Liver (tissue), 9 donors: ENCODE data around the gene PHIP. TPM values are rescaled to one million over a fixed set of nuclear protein-coding genes. Genes with fewer than 3 reads are reported as not detected.

Source experiments
- DNase-seq: peaks from one replicate; pipeline ENCODE4 v3.0.0-alpha.2; 2017; ENCODE audit warnings: low spot score
- H3K27ac ChIP-seq, 2 donors: one replicate each; pipeline ENCODE4 v1.7.0; 2013; ENCODE audit warnings: inconsistent platforms in 2 of 2, low read length in 2 of 2, control low read depth in 1 of 2, low read depth in 1 of 2, mild to moderate bottlenecking in 1 of 2
- H3K27me3 ChIP-seq, 4 donors: one replicate each; pipeline versions ENCODE4 v1.6.1 to v1.7.0; 2013; ENCODE audit warnings: low read length in 3 of 4, inconsistent platforms in 1 of 4, mild to moderate bottlenecking in 1 of 4, moderate library complexity in 1 of 4; ENCODE audit not compliant: control insufficient read depth in 4 of 4, insufficient read depth in 4 of 4
- H3K36me3 ChIP-seq, 4 donors: one replicate each; pipeline versions ENCODE4 v1.6.1 to v1.7.0; 2013; ENCODE audit warnings: low read length in 3 of 4, mild to moderate bottlenecking in 3 of 4, low read depth in 1 of 4, moderate library complexity in 1 of 4; ENCODE audit not compliant: control insufficient read depth in 4 of 4, insufficient read depth in 3 of 4
- H3K4me1 ChIP-seq, 4 donors: one replicate each; pipeline versions ENCODE4 v1.6.1 to v1.7.0; 2013; ENCODE audit warnings: low read length in 3 of 4, mild to moderate bottlenecking in 3 of 4, moderate library complexity in 1 of 4; ENCODE audit not compliant: control insufficient read depth in 4 of 4, insufficient read depth in 4 of 4
- H3K4me3 ChIP-seq, 3 donors: one replicate each; pipeline versions ENCODE4 v1.6.1 to v1.7.0; 2013; ENCODE audit warnings: low read length in 3 of 3, control low read depth in 1 of 3, low read depth in 1 of 3, mild to moderate bottlenecking in 1 of 3
- H3K9ac ChIP-seq, 2 donors: one replicate each; pipeline ENCODE4 v1.7.0; 2013; ENCODE audit warnings: low read length in 2 of 2, mild to moderate bottlenecking in 2 of 2, moderate library complexity in 2 of 2, control low read depth in 1 of 2, low read depth in 1 of 2
- H3K9me3 ChIP-seq, 4 donors: one replicate each; pipeline versions ENCODE4 v1.6.1 to v1.7.0; 2013; ENCODE audit warnings: low read length in 3 of 4; ENCODE audit not compliant: control insufficient read depth in 4 of 4
- CTCF ChIP-seq: fragments of 150-350 bp; IDR thresholded peaks from 2 replicates; pipeline ENCODE4 v1.5.1; 2017; ENCODE audit warnings: improper control_type of control experiment, low read depth, low read length; ENCODE audit not compliant: missing input control
- EGR1 ChIP-seq, 2 donors: IDR thresholded peaks; 2 replicates each; pipeline ENCODE4 v1.6.1; 2016 to 2018; ENCODE audit warnings: antibody characterized with exemption in 2 of 2, low read depth in 2 of 2
- FOXA1 ChIP-seq: IDR thresholded peaks from 2 replicates; pipeline ENCODE4 v1.6.1; 2016; ENCODE audit warnings: antibody characterized with exemption
- FOXA2 ChIP-seq: IDR thresholded peaks from 2 replicates; pipeline ENCODE4 v1.6.1; 2016; ENCODE audit warnings: antibody characterized with exemption
- GABPA ChIP-seq, 2 donors: IDR thresholded peaks in 1 of 2; conservative IDR thresholded peaks in 1 of 2; 2 replicates each; pipeline ENCODE4 v1.6.1; 2016; ENCODE audit warnings: antibody characterized with exemption in 2 of 2, mild to moderate bottlenecking in 1 of 2, moderate library complexity in 1 of 2
- HNF4A ChIP-seq, 2 donors: conservative IDR thresholded peaks; 2 replicates each; pipeline ENCODE4 v1.6.1; 2016; ENCODE audit warnings: antibody characterized with exemption in 2 of 2, mild to moderate bottlenecking in 2 of 2
- HNF4G ChIP-seq: IDR thresholded peaks from 2 replicates; pipeline ENCODE4 v1.6.1; 2016; ENCODE audit warnings: antibody characterized with exemption
- JUND ChIP-seq, 2 donors: IDR thresholded peaks; 2 replicates each; pipeline ENCODE4 v1.6.1; 2016; ENCODE audit warnings: antibody characterized with exemption in 2 of 2
- NR2F2 ChIP-seq: IDR thresholded peaks from 2 replicates; pipeline ENCODE4 v1.6.1; 2016; ENCODE audit warnings: antibody characterized with exemption
- RAD21 ChIP-seq, 2 donors: IDR thresholded peaks; 2 replicates each; pipeline ENCODE4 v1.6.1; 2016; ENCODE audit warnings: antibody characterized with exemption in 2 of 2, mild to moderate bottlenecking in 2 of 2
- REST ChIP-seq: IDR thresholded peaks from 2 replicates; pipeline ENCODE4 v1.6.1; 2016; ENCODE audit warnings: antibody characterized with exemption, mild to moderate bottlenecking
- RXRA ChIP-seq, 2 donors: IDR thresholded peaks; 2 replicates each; pipeline ENCODE4 v1.6.1; 2017 to 2018; ENCODE audit warnings: antibody characterized with exemption in 2 of 2, mild to moderate bottlenecking in 1 of 2
- YY1 ChIP-seq: IDR thresholded peaks from 2 replicates; pipeline ENCODE4 v1.6.1; 2016; ENCODE audit warnings: antibody characterized with exemption, mild to moderate bottlenecking
- WGBS: extraction: QIAGEN DNeasy Blood & Tissue Kit; methylation state at CpG from one replicate; pipeline ENCODE4 v1.1.7; 2013; 5-methylcytosine and 5-hydroxymethylcytosine counted together
- polyA plus RNA-seq, 2 donors: library from polyadenylated mRNA; stranded (reverse) in 1 of 2; unstranded in 1 of 2; fragments of 200-250 nt in 1 of 2; fragments of >200 nt in 1 of 2; fragmentation: Nextera tagmentation in 1 of 2; extraction: Ambion mirVana in 1 of 2; gene quantifications; one replicate each; pipeline versions ENCODE4 v1.2.1 to v1.2.3, GENCODE V29; 2013 to 2015
- total RNA-seq, 2 donors: library from RNA; depleted of rRNA; stranded (reverse); fragments of >200 nt; gene quantifications; one replicate each; pipeline ENCODE4 v1.2.3, GENCODE V29; 2014
- TF ChIP-seq, protein P1 (sequence below): IDR thresholded peaks from 2 replicates; pipeline ENCODE4 v1.6.1; 2016; ENCODE audit warnings: antibody characterized with exemption
- TF ChIP-seq, protein P2 (sequence below): IDR thresholded peaks from 2 replicates; pipeline ENCODE4 v1.6.1; 2016; ENCODE audit warnings: antibody characterized with exemption
- TF ChIP-seq, protein P3 (sequence below): IDR thresholded peaks from 2 replicates; pipeline ENCODE4 v1.6.1; 2016; ENCODE audit warnings: antibody characterized with exemption
- donor health status: healthy.
- donor health status: healthy.
- donor health status: healthy.
- donor health status: healthy.
- donor health status: healthy.

Gene PHIP
- total and polyA plus RNA-seq, 4 donors, result 1.6 to 22.4 (median 9.4) TPM

GRCh38 chr6:79005497-79005896 lies 72.6 kb downstream of the PHIP start:
- Histone ChIP-seq H3K27me3 (no peaks in the 10 kb centered on the region), H3K9ac (no peak overlapping the region), H3K4me3 (no peak overlapping the region), H3K9me3 (no peaks in the 10 kb centered on the region), H3K4me1 (no peaks in the 10 kb centered on the region), H3K27ac (no peak overlapping the region), H3K36me3 (peaks cover 2 to 30% (median 12%) of the 10 kb centered on the region in 4 donors)
- TF ChIP-seq HNF4A (conservative IDR thresholded peaks at IDR 0.05), result no peak
- TF ChIP-seq GABPA (IDR thresholded peaks at IDR 0.05 in 1 of 2, conservative IDR thresholded peaks at IDR 0.05 in 1 of 2), result no peak
- no peak for TF ChIP-seq CTCF
- TF ChIP-seq YY1, result no peak
- TF ChIP-seq, protein P1, sequence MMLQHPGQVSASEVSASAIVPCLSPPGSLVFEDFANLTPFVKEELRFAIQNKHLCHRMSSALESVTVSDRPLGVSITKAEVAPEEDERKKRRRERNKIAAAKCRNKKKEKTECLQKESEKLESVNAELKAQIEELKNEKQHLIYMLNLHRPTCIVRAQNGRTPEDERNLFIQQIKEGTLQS, result no peak
- TF ChIP-seq, protein P2, sequence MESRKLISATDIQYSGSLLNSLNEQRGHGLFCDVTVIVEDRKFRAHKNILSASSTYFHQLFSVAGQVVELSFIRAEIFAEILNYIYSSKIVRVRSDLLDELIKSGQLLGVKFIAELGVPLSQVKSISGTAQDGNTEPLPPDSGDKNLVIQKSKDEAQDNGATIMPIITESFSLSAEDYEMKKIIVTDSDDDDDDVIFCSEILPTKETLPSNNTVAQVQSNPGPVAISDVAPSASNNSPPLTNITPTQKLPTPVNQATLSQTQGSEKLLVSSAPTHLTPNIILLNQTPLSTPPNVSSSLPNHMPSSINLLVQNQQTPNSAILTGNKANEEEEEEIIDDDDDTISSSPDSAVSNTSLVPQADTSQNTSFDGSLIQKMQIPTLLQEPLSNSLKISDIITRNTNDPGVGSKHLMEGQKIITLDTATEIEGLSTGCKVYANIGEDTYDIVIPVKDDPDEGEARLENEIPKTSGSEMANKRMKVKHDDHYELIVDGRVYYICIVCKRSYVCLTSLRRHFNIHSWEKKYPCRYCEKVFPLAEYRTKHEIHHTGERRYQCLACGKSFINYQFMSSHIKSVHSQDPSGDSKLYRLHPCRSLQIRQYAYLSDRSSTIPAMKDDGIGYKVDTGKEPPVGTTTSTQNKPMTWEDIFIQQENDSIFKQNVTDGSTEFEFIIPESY, result no peak
- TF ChIP-seq NR2F2, result no peak
- no peak for TF ChIP-seq EGR1 (IDR thresholded peaks at IDR 0.05; ENCODE audit: low read depth in 2 of 2)
- no peak for TF ChIP-seq HNF4G
- TF ChIP-seq REST, result no peak
- DNase-seq, result no peak
- WGBS, result 83% methylated on average over 1 of the region's 1 CpG

- no peak for DNase-seq
- Histone ChIP-seq H3K4me1 (no peaks in the 10 kb centered on the region), H3K27ac (no peak overlapping the region), H3K9ac (no peak overlapping the region), H3K36me3 (peaks cover 2 to 31% (median 13%) of the 10 kb centered on the region in 4 donors), H3K27me3 (no peaks in the 10 kb centered on the region), H3K9me3 (no peaks in the 10 kb centered on the region), H3K4me3 (no peak overlapping the region)
- no peak for TF ChIP-seq FOXA1
- no peak for TF ChIP-seq FOXA2
- TF ChIP-seq HNF4A (conservative IDR thresholded peaks at IDR 0.05), result no peak
- TF ChIP-seq RXRA (IDR thresholded peaks at IDR 0.05), result no peak
- TF ChIP-seq GABPA (IDR thresholded peaks at IDR 0.05 in 1 of 2, conservative IDR thresholded peaks at IDR 0.05 in 1 of 2), result no peak
- TF ChIP-seq HNF4G, result no peak
- no peak for TF ChIP-seq YY1
- no peak for TF ChIP-seq JUND (IDR thresholded peaks at IDR 0.05)
- TF ChIP-seq, protein P2, result no peak
- TF ChIP-seq, protein P1, result no peak
- TF ChIP-seq, protein P3, sequence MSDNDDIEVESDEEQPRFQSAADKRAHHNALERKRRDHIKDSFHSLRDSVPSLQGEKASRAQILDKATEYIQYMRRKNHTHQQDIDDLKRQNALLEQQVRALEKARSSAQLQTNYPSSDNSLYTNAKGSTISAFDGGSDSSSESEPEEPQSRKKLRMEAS, result no peak
- TF ChIP-seq RAD21 (IDR thresholded peaks at IDR 0.05), result no peak
- 73% methylated on average over 1 of the region's 1 CpG for WGBS
These were observed 73.0 kb downstream of the PHIP start for GRCh38 chr6:79005024-79005423.
